Naive B cell (primary cell): ENCODE measurements around the gene TDRD7. TPM values are rescaled to one million over a fixed set of nuclear protein-coding genes. Genes with fewer than 3 reads are reported as not detected.
"Not testable (repeated sequence)": the region's sequence is repeated elsewhere in the genome, so short reads cannot be mapped to it uniquely, and the experiment has no call there.

Experiments used
- ATAC-seq, 2 donors: fragments of 150-1000 bp; cut with Tn5 transposase; 2 replicates each; pipeline ENCODE4 v1.10.0; 2021; ENCODE audit warnings: low read depth in 2 of 2, mild to moderate bottlenecking in 2 of 2, moderate library complexity in 2 of 2
- DNase-seq: peaks from one replicate; pipeline ENCODE4 v3.0.0; 2022
- H3K27ac Mint-ChIP-seq, 6 donors: one replicate each; pipeline ENCODE4 v1.8.0; 2020 to 2022; ENCODE audit warnings: mild to moderate bottlenecking in 6 of 6, mixed read lengths in 6 of 6, moderate library complexity in 5 of 6, inconsistent platforms in 2 of 6
- H3K27me3 Mint-ChIP-seq, 3 donors: one replicate each; pipeline ENCODE4 v1.8.0; 2021 to 2022; ENCODE audit warnings: mixed read lengths in 3 of 3, mild to moderate bottlenecking in 1 of 3
- H3K36me3 Mint-ChIP-seq, 2 donors: one replicate each; pipeline ENCODE4 v1.8.0; 2020 to 2022; ENCODE audit warnings: mixed read lengths in 2 of 2, inconsistent platforms in 1 of 2, mild to moderate bottlenecking in 1 of 2
- H3K4me1 Mint-ChIP-seq, 3 donors: one replicate each; pipeline ENCODE4 v1.8.0; 2020 to 2022; ENCODE audit warnings: mixed read lengths in 3 of 3, inconsistent platforms in 1 of 3, mild to moderate bottlenecking in 1 of 3, moderate library complexity in 1 of 3
- H3K4me3 Mint-ChIP-seq, 8 donors: one replicate each; pipeline ENCODE4 v1.8.0; 2020 to 2022; ENCODE audit warnings: mild to moderate bottlenecking in 8 of 8, mixed read lengths in 8 of 8, moderate library complexity in 8 of 8, inconsistent platforms in 2 of 8
- H3K9me3 Mint-ChIP-seq, 7 donors: one replicate each; pipeline ENCODE4 v1.8.0; 2020 to 2022; ENCODE audit warnings: mixed read lengths in 7 of 7, mild to moderate bottlenecking in 5 of 7, inconsistent platforms in 2 of 7, moderate library complexity in 1 of 7
- polyA plus RNA-seq, 6 donors: library from polyadenylated mRNA; unstranded; fragments of 300-500 nt; fragmentation: Illumina TruSeq; gene quantifications; one replicate each; pipeline ENCODE4 v1.2.3, GENCODE V29; 2021; ENCODE audit warnings: low read depth in 6 of 6

The TDRD7 gene
- polyA plus RNA-seq, 6 donors from 2014 or later, result 4.8 to 14.7 (median 9.5) TPM; not detected in 1

DNA sequence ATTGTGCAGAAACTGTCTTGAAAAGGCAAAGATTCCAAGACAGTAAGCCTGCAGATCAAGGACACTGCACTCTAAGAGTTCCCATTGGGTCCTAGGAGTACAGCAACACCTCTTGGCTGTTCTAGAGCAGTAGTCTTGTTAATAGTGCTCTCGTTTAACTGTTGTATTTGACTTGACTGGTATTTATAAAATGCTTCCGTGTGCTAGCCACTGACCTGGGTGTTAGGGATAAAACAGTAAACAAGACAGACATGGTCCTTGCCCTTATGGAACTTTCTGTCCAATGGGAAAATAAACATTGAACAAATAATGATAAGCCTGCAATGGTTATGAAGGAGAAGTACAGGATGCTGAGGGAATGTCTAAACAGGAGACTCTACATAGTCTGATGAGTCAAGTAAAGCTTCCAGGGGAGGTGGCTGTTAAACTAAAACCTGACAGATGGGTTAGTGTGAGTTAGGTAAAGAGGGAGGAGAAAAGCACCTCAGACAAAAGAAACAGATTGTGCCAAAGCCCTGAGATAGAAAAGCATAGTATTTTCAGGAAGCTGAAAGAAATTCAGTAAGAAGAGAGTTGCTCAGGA, 33.3 kb downstream of the TDRD7 start:
- H3K4me3 Mint-ChIP-seq, result no peak overlapping the region
- peaks cover 29% of the 10 kb centered on the region in 2 donors for H3K36me3 Mint-ChIP-seq
- ATAC-seq (no peak), DNase-seq (no peak)
- no peaks in the 10 kb centered on the region for H3K27me3 Mint-ChIP-seq
- H3K27ac Mint-ChIP-seq, result no peak overlapping the region
- no peaks in the 10 kb centered on the region for H3K9me3 Mint-ChIP-seq
- H3K4me1 Mint-ChIP-seq, result no peaks in the 10 kb centered on the region

DNA sequence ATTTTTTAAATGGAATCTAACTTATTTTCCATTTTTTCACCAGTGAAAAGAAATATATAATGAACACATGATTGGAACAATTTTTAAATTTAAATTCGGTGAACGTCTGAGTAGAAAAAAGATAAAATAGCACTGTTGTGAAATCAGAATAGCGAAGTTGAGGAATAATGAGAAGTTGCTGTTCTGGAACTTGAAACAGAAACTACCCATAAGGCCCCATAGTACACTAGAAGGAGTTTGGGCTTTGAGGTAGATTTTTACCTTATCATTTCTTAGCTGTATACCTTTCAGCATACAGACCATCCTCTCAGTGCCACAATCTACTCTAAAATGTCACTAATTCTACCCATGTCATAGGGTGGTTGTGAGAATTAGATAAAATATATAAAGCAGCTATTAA, 35.1 kb downstream of the TDRD7 start:
- DNase-seq (no peak), ATAC-seq (no peak)
- no peaks in the 10 kb centered on the region for H3K9me3 Mint-ChIP-seq
- H3K4me3 Mint-ChIP-seq, result peak overlapping the region in 1 of 8 donors; percentile 53
- peaks cover 31 to 32% of the 10 kb centered on the region in 2 donors for H3K36me3 Mint-ChIP-seq
- no peaks in the 10 kb centered on the region for H3K4me1 Mint-ChIP-seq
- no peaks in the 10 kb centered on the region for H3K27me3 Mint-ChIP-seq
- H3K27ac Mint-ChIP-seq, result no peak overlapping the region

- peak overlapping the region in 1 of 6 donors; percentile 79 for H3K27ac Mint-ChIP-seq
Measured at GRCh38 chr9:97453573-97453972, 41.7 kb downstream of the TDRD7 start.

DNA sequence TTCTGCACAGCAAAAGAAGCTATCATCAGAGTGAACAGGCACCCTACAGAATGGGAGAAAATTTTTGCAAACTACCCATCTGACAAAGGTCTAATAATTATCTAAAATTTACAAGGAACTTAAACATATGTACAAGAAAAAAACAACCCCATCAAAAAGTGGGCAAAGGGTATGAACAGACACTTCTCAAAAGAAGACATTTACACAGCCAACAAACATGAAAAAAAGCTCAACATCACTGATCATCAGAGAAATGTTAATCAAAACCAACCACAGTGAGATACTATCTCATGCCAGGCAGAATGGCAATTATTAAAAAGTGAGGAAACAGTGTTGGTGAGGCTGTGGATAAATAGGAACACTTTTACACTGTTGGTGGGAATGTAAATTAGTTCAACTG, 44.9 kb downstream of the TDRD7 start:
- peaks cover 4 to 18% of the 10 kb centered on the region in 2 donors for H3K36me3 Mint-ChIP-seq
- not testable (repeated sequence) for H3K4me1 Mint-ChIP-seq, H3K9me3 Mint-ChIP-seq, ATAC-seq, H3K4me3 Mint-ChIP-seq, DNase-seq, H3K27ac Mint-ChIP-seq, H3K27me3 Mint-ChIP-seq

More at GRCh38 chr9:97453573-97453972, 41.7 kb downstream of the TDRD7 start:
- not testable (repeated sequence) for DNase-seq, H3K4me3 Mint-ChIP-seq, H3K27me3 Mint-ChIP-seq, H3K9me3 Mint-ChIP-seq, H3K4me1 Mint-ChIP-seq, ATAC-seq
- H3K36me3 Mint-ChIP-seq, result peaks cover 16 to 28% of the 10 kb centered on the region in 2 donors

- peaks cover 0 to 4% of the 10 kb centered on the region in 2 donors for H3K36me3 Mint-ChIP-seq
Measured at GRCh38 chr9:97459326-97459725, 47.4 kb downstream of the TDRD7 start.

DNA sequence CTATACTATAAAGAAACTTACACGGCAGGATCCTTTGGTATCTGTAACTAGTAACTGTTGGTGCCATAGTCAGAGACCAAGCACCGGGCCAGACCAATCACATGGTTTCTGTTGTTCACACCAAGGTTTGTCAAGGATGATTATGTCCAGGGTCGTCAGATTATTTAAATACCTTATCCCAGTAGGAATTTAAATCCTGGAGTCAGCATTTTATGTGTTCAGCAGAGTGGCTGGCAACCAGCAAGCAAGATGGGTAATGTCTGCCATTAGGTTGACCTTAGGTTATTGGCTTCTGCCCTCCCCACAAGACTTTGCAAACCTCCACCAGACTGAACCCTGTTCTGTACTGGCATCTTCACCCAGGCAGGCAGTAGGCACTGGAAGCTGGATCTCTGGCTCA, 50.3 kb downstream of the TDRD7 start:
- Mint-ChIP-seq H3K4me1 (no peaks in the 10 kb centered on the region), H3K9me3 (no peaks in the 10 kb centered on the region), H3K27me3 (no peaks in the 10 kb centered on the region), H3K4me3 (no peak overlapping the region), H3K27ac (no peak overlapping the region), H3K36me3 (peaks cover 0 to 14% of the 10 kb centered on the region in 2 donors)
- ATAC-seq (no peak), DNase-seq (no peak)

More at GRCh38 chr9:97459326-97459725, 47.4 kb downstream of the TDRD7 start:
- no peak for DNase-seq
- no peak overlapping the region for H3K4me3 Mint-ChIP-seq
- no peak overlapping the region for H3K27ac Mint-ChIP-seq
- no peaks in the 10 kb centered on the region for H3K27me3 Mint-ChIP-seq
- H3K9me3 Mint-ChIP-seq, result peaks cover 0 to 8% (median 2%) of the 10 kb centered on the region in 7 donors
- H3K4me1 Mint-ChIP-seq, result no peaks in the 10 kb centered on the region
- no peak for ATAC-seq

- Mint-ChIP-seq H3K27ac (no peak overlapping the region), H3K4me1 (no peaks in the 10 kb centered on the region), H3K36me3 (peaks cover 3 to 14% of the 10 kb centered on the region in 2 donors), H3K9me3 (no peaks in the 10 kb centered on the region), H3K27me3 (no peaks in the 10 kb centered on the region), H3K4me3 (no peak overlapping the region)
- no peak for ATAC-seq
- no peak for DNase-seq
Measured at GRCh38 chr9:97462914-97463313, 51.0 kb downstream of the TDRD7 start.

- Mint-ChIP-seq H3K9me3 (no peaks in the 10 kb centered on the region), H3K27ac (peak overlapping the region in 1 of 6 donors; percentile 90), H3K27me3 (no peaks in the 10 kb centered on the region), H3K4me1 (peaks cover 0 to 2% (median 0%) of the 10 kb centered on the region in 3 donors), H3K4me3 (no peak overlapping the region), H3K36me3 (peaks cover 11 to 27% of the 10 kb centered on the region in 2 donors)
- no peak for ATAC-seq
- DNase-seq, result peak; percentile 5
Measured at GRCh38 chr9:97468658-97469448, 57.0 kb downstream of the TDRD7 start.

- ATAC-seq (no peak), DNase-seq (no peak)
- Mint-ChIP-seq H3K36me3 (peaks cover 23 to 39% of the 10 kb centered on the region in 2 donors), H3K9me3 (no peaks in the 10 kb centered on the region), H3K4me1 (peaks cover 0 to 2% (median 0%) of the 10 kb centered on the region in 3 donors), H3K27me3 (no peaks in the 10 kb centered on the region), H3K4me3 (no peak overlapping the region), H3K27ac (peak overlapping the region in 2 of 6 donors; percentile 3 to 44)
Measured at GRCh38 chr9:97470076-97470475, 58.2 kb downstream of the TDRD7 start.

DNA sequence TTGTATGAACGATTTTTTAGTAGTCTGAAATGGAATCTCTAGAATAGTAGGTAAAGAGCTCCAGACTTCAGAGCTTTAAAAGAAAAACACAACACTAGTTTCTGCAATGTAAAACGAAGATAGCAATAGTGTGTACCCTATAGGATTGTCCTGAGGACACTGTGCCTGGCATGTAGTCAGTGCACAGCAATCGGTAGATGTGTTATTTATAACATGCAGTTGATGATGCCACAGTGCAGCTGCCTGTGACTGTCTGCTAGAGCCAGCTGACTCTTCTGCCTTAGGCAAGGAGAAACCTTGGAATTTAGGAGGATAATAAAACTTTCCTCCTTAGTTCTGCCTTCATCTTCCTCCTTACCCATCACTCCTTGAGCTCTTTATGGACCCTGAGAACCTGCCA, 61.8 kb downstream of the TDRD7 start:
- ATAC-seq, result no peak
- Mint-ChIP-seq H3K27me3 (no peaks in the 10 kb centered on the region), H3K4me3 (no peak overlapping the region), H3K36me3 (peaks cover 14 to 34% of the 10 kb centered on the region in 2 donors), H3K27ac (no peak overlapping the region), H3K4me1 (no peaks in the 10 kb centered on the region), H3K9me3 (no peaks in the 10 kb centered on the region)
- DNase-seq, result no peak

DNA sequence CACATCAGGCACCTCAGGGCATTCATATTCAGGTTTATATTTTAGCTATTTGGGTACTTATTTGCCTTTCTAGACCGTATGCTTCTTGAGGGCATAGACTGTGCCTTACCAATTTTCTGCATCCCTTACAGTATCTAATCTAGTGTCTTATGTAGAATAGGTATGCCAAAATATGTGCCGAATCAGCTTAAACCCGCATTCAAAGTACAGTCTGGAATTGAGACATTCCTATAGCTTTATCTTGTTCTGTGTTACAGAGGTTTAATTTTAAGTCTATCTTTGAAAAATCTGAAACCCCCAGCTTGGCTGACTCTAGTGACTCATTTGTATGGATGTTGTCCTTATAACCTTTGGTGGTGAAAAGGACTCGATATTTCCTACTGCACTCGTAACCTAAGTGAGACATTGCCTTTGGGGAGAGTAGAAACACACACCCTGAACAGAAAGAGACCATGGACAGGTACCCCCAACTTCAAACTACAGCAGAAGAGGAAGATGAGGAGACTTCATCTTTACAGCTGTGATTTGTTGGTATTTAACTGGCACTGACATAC, 62.6 kb downstream of the TDRD7 start:
- no peak overlapping the region for H3K27ac Mint-ChIP-seq
- H3K4me3 Mint-ChIP-seq, result no peak overlapping the region
- DNase-seq, result no peak
- no peaks in the 10 kb centered on the region for H3K9me3 Mint-ChIP-seq
- no peak for ATAC-seq
- H3K36me3 Mint-ChIP-seq, result peaks cover 14 to 40% of the 10 kb centered on the region in 2 donors
- H3K27me3 Mint-ChIP-seq, result no peaks in the 10 kb centered on the region
- H3K4me1 Mint-ChIP-seq, result no peaks in the 10 kb centered on the region

DNA sequence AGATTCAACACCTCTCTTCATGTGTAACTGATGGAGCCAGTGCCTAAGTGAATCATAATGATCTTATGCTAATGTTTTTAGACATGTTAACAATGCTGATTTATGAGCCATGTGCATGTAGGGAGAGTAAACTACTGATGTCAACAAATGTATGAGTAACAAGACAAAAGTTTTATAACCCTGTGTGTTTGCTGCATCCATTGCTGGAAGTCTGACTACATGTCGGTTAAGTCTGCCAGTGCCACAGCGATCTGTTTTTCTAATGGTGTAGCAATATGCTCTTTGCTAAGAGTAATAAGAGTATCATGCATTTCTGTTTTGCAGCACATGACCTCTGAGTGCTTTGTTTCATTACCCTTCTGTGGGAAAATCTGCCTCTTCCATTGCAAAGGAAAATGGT, 63.2 kb downstream of the TDRD7 start:
- Mint-ChIP-seq H3K36me3 (peaks cover 19 to 45% of the 10 kb centered on the region in 2 donors), H3K4me3 (no peak overlapping the region), H3K27me3 (no peaks in the 10 kb centered on the region), H3K4me1 (no peaks in the 10 kb centered on the region), H3K27ac (no peak overlapping the region), H3K9me3 (no peaks in the 10 kb centered on the region)
- DNase-seq, result no peak
- no peak for ATAC-seq

GRCh38 chr9:97478301-97478981, 66.5 kb downstream of the TDRD7 start:
- DNase-seq, result no peak
- no peak overlapping the region for H3K27ac Mint-ChIP-seq
- peaks cover 0 to 13% (median 0%) of the 10 kb centered on the region in 7 donors for H3K9me3 Mint-ChIP-seq
- peaks cover 43 to 57% of the 10 kb centered on the region in 2 donors for H3K36me3 Mint-ChIP-seq
- H3K27me3 Mint-ChIP-seq, result no peaks in the 10 kb centered on the region
- H3K4me1 Mint-ChIP-seq, result no peaks in the 10 kb centered on the region
- no peak overlapping the region for H3K4me3 Mint-ChIP-seq
- ATAC-seq, result no peak
